Fibroblast of pulmonary artery (primary cell): Measurements from ENCODE around the gene HLA-A.
A peak's percentile ranks its signal among the peaks of the same experiment; 100 is the strongest.

Source experiments
- DNase-seq: peaks from one replicate; pipeline ENCODE4 v3.0.0-alpha.2; 2010; ENCODE audit warnings: low read depth
- H3K4me3 ChIP-seq: replicated peaks from 2 replicates; pipeline ENCODE4 v1.5.1; 2011; ENCODE audit warnings: low read depth, mild to moderate bottlenecking, control low read depth, low read length, moderate library complexity
- CTCF ChIP-seq: IDR thresholded peaks from 2 replicates; pipeline ENCODE4 v1.5.1; 2011; ENCODE audit warnings: mild to moderate bottlenecking, control low read depth, low read length, inconsistent platforms; ENCODE audit errors: missing control alignments

Gene HLA-A

GRCh38 chr6:29933955-29934354 lies 8.4 kb upstream of the HLA-A start:
- no peak overlapping the region for H3K4me3 ChIP-seq
- no peak for TF ChIP-seq CTCF
- DNase-seq: no peak

GRCh38 chr6:29935273-29935955 lies 6.9 kb upstream of the HLA-A start:
- no peak for DNase-seq
- no peak overlapping the region for H3K4me3 ChIP-seq
- TF ChIP-seq CTCF: no peak

- TF ChIP-seq CTCF: no peak
Observed at GRCh38 chr6:29938746-29939508, 3.4 kb upstream of the HLA-A start.

GRCh38 chr6:29941016-29941415 lies 1.3 kb upstream of the HLA-A start:
- H3K4me3 ChIP-seq: no peak overlapping the region
- DNase-seq: no peak
- no peak for TF ChIP-seq CTCF

More at GRCh38 chr6:29938746-29939508, 3.4 kb upstream of the HLA-A start:
- no peak for DNase-seq
- no peak overlapping the region for H3K4me3 ChIP-seq

- no peak overlapping the region for H3K4me3 ChIP-seq
- TF ChIP-seq CTCF: no peak
- peak; percentile 21 for DNase-seq
Observed at GRCh38 chr6:29941471-29941870, 861 bp upstream of the HLA-A start.

- H3K4me3 ChIP-seq: peak overlapping the region; percentile 84
- no peak for TF ChIP-seq CTCF
- DNase-seq: no peak
Observed at GRCh38 chr6:29941916-29942274, 437 bp upstream of the HLA-A start.
